T-helper 2 cell treated with Interferon-gamma antibody and Interleukin-4, amounts not matched to agents 5 μg/mL and 100 μg/mL, for 36 hours (primary cell): ENCODE results near the gene ADAM10.

ENCODE experiments used
- DNase-seq: peaks from one replicate; pipeline ENCODE4 v3.0.0; 2021; ENCODE audit warnings: low spot score
- H3K27ac Mint-ChIP-seq: one replicate; pipeline ENCODE4 v1.8.0; 2021; ENCODE audit warnings: mild to moderate bottlenecking, mixed read lengths
- H3K27me3 Mint-ChIP-seq: one replicate; pipeline ENCODE4 v1.8.0; 2021; ENCODE audit warnings: low read depth, mixed read lengths
- H3K36me3 Mint-ChIP-seq: one replicate; pipeline ENCODE4 v1.8.0; 2021; ENCODE audit warnings: low read depth, mixed read lengths
- H3K4me1 Mint-ChIP-seq: one replicate; pipeline ENCODE4 v1.8.0; 2021; ENCODE audit warnings: low read depth, mixed read lengths
- H3K4me3 Mint-ChIP-seq: one replicate; pipeline ENCODE4 v1.8.0; 2022; ENCODE audit warnings: mild to moderate bottlenecking, moderate library complexity, mixed read lengths
- H3K9me3 Mint-ChIP-seq: one replicate; pipeline ENCODE4 v1.8.0; 2021; ENCODE audit warnings: mixed read lengths

ADAM10 gene

DNA sequence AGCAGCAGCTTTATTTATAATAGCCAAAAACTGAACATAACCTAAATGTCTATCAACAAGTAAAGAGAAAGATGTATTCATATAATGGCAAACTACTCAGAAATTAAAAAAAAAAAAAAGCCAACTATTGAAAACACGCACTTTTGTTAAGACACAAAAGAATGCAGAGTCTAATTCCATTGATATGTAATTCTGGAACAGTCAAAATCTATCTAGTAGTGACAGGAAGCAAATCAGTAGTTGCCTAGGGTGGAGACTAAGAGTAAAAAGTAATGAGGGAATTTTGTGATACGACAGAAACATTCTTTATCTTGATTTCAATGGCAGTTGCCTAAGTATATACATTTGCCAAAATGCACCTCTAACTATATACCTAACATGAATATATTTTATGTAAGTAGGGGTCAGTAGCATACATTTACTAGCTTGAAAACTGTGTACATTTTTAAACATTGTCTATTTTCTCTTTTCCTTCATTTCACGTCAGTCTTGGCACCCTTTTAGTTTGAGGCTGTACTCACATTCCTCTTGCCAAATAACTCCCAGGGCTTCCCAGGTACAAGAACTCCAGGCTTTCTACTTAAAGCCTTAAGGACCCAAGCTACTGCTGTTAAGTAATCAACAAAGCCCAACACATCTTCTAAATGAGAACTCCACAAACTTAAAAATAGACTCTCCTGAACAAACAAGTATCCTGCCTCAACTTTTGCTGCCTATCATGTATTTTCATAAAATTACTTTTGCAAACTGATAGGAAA, 54.7 kb downstream of the ADAM10 start:
- DNase-seq = no peak
- peaks cover 39% of the 10 kb centered on the region for H3K36me3 Mint-ChIP-seq
- no peak overlapping the region for H3K4me3 Mint-ChIP-seq
- peaks cover 47% of the 10 kb centered on the region for H3K4me1 Mint-ChIP-seq
- no peaks in the 10 kb centered on the region for H3K27me3 Mint-ChIP-seq
- peaks cover 21% of the 10 kb centered on the region for H3K9me3 Mint-ChIP-seq
- no peak overlapping the region for H3K27ac Mint-ChIP-seq

DNA sequence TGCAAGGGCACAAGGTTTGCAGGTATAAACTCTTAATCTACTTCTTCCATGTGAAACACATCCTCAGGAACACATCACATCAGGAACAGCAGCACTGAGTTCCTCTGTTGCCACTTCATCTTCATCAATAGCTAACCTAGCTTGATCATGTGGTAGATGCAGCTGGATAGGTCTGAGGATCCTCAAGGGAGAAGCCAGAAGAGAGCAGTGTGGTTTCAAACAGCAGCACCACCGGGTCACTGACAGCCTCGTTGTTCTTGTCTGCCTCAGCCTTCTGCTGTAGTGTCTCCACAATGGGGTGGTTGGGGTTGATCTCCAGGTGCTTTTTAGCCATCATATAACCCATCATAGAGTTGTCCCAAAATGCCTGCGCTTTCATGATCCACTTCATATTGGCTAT, 58.8 kb downstream of the ADAM10 start:
- H3K4me3 Mint-ChIP-seq = no peak overlapping the region

DNA sequence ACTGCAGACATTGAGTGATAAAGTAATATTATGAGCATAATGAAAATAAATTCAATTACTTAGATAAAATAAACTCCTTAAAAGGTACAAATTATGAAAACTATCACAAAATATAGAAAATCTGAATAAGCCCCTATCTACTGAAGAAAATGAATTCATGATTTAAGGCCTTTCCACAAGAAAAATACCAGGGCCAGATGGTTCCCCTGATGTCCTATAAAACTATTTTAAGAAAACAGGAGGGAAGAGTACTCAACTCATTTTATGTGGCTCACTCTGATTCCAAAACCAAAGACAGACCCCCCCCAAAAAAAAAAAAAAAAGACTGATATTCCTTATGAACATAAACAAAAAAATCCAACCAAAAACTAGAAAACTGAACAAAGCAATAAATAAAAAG, 59.9 kb downstream of the ADAM10 start:
- Mint-ChIP-seq H3K4me3 (no peak overlapping the region), H3K9me3 (no peaks in the 10 kb centered on the region), H3K27me3 (no peaks in the 10 kb centered on the region), H3K4me1 (peaks cover 36% of the 10 kb centered on the region), H3K27ac (no peak overlapping the region), H3K36me3 (peaks cover 20% of the 10 kb centered on the region)
- DNase-seq = no peak

More for the DNA sequence above, 58.8 kb downstream of the ADAM10 start:
- H3K27ac Mint-ChIP-seq = no peak overlapping the region
- no peaks in the 10 kb centered on the region for H3K9me3 Mint-ChIP-seq
- DNase-seq = no peak
- peaks cover 19% of the 10 kb centered on the region for H3K36me3 Mint-ChIP-seq
- H3K27me3 Mint-ChIP-seq = no peaks in the 10 kb centered on the region
- peaks cover 39% of the 10 kb centered on the region for H3K4me1 Mint-ChIP-seq

DNA sequence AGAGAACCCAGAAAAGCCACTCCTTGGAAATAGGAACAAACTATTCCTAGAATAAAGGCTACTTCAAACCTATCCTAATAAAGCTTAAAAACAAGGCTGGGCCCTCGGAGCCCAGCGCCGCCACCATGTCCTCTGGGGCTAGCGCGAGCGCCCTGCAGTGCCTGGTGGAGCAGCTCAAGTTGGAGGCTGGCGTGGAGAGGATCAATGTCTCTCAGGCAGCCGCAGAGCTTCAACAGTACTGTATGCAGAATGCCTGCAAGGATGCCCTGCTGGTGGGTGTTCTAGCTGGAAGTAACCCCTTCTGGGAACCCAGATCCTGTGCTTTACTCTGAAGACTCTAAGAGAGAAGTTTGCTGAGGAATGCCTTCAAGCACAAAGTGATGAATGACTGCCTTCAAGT, 63.2 kb downstream of the ADAM10 start:
- Mint-ChIP-seq H3K36me3 (peaks cover 18% of the 10 kb centered on the region), H3K9me3 (no peaks in the 10 kb centered on the region), H3K27me3 (no peaks in the 10 kb centered on the region), H3K27ac (no peak overlapping the region), H3K4me1 (peaks cover 40% of the 10 kb centered on the region), H3K4me3 (no peak overlapping the region)
- DNase-seq = no peak

GRCh38 chr15:58684751-58685150, 64.8 kb downstream of the ADAM10 start:
- H3K27ac Mint-ChIP-seq = no peak overlapping the region
- DNase-seq = no peak
- peaks cover 17% of the 10 kb centered on the region for H3K36me3 Mint-ChIP-seq
- no peak overlapping the region for H3K4me3 Mint-ChIP-seq
- H3K9me3 Mint-ChIP-seq = no peaks in the 10 kb centered on the region
- H3K27me3 Mint-ChIP-seq = no peaks in the 10 kb centered on the region
- H3K4me1 Mint-ChIP-seq = peaks cover 26% of the 10 kb centered on the region

GRCh38 chr15:58684036-58684710, 65.3 kb downstream of the ADAM10 start:
- no peak for DNase-seq

DNA sequence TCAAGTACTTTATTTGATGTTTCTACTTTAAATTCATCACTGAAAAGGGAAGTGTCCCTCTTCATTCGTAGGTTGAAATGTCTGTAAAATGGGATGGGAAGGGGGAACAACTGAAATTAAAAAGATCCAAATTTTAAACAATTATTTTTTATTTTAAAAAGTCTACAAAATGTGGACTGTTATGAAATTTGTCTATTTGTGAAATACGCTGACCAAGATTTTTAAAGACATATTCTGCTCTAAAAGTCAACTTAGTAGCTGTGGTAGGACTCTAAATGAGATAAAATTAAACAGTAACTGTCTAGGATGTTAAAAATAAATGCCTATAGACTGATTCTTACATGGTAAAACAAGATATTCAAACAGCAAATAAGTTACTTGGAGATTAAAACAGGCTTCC, 67.3 kb downstream of the ADAM10 start:
- no peak for DNase-seq
- H3K36me3 Mint-ChIP-seq = peaks cover 20% of the 10 kb centered on the region
- no peaks in the 10 kb centered on the region for H3K9me3 Mint-ChIP-seq
- H3K4me1 Mint-ChIP-seq = peaks cover 19% of the 10 kb centered on the region
- H3K27ac Mint-ChIP-seq = no peak overlapping the region
- H3K4me3 Mint-ChIP-seq = no peak overlapping the region
- H3K27me3 Mint-ChIP-seq = no peaks in the 10 kb centered on the region

More at GRCh38 chr15:58684036-58684710, 65.3 kb downstream of the ADAM10 start:
- no peak overlapping the region for H3K4me3 Mint-ChIP-seq
- H3K36me3 Mint-ChIP-seq = peaks cover 17% of the 10 kb centered on the region
- H3K27me3 Mint-ChIP-seq = no peaks in the 10 kb centered on the region
- no peaks in the 10 kb centered on the region for H3K9me3 Mint-ChIP-seq
- H3K27ac Mint-ChIP-seq = no peak overlapping the region
- H3K4me1 Mint-ChIP-seq = peaks cover 24% of the 10 kb centered on the region

GRCh38 chr15:58678683-58679082, 70.8 kb downstream of the ADAM10 start:
- peaks cover 16% of the 10 kb centered on the region for H3K4me1 Mint-ChIP-seq
- DNase-seq = no peak
- H3K27ac Mint-ChIP-seq = no peak overlapping the region
- H3K4me3 Mint-ChIP-seq = no peak overlapping the region
- no peaks in the 10 kb centered on the region for H3K9me3 Mint-ChIP-seq
- H3K36me3 Mint-ChIP-seq = peaks cover 22% of the 10 kb centered on the region
- H3K27me3 Mint-ChIP-seq = no peaks in the 10 kb centered on the region

- peaks cover 25% of the 10 kb centered on the region for H3K36me3 Mint-ChIP-seq
- no peak overlapping the region for H3K4me3 Mint-ChIP-seq
- peak overlapping the region; percentile 80 for H3K27ac Mint-ChIP-seq
- H3K4me1 Mint-ChIP-seq = peaks cover 17% of the 10 kb centered on the region
- no peaks in the 10 kb centered on the region for H3K27me3 Mint-ChIP-seq
- no peaks in the 10 kb centered on the region for H3K9me3 Mint-ChIP-seq
- DNase-seq = no peak
These were observed 72.1 kb downstream of the ADAM10 start for GRCh38 chr15:58677426-58677825.

DNA sequence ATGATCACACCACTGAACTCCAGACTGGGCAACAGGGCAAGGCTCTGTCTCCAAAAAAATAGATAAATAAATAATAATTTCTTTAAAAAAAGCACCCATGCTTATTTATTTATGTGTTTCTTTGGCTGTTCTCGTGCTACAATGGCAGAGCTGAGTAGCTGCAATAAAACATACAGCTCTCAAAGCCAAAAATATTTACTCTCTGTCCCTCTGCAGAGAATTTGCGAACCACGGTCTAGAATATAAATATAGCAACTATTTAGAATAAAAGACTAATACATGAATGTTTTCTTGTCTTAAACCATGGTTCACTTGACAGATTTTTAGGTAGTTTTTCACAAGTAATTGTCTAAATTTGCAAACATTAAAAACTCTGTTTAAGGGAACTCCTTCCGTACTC, 72.7 kb downstream of the ADAM10 start:
- Mint-ChIP-seq H3K4me1 (peaks cover 16% of the 10 kb centered on the region), H3K27me3 (no peaks in the 10 kb centered on the region), H3K4me3 (no peak overlapping the region), H3K27ac (no peak overlapping the region), H3K9me3 (no peaks in the 10 kb centered on the region), H3K36me3 (peaks cover 29% of the 10 kb centered on the region)
- no peak for DNase-seq

DNA sequence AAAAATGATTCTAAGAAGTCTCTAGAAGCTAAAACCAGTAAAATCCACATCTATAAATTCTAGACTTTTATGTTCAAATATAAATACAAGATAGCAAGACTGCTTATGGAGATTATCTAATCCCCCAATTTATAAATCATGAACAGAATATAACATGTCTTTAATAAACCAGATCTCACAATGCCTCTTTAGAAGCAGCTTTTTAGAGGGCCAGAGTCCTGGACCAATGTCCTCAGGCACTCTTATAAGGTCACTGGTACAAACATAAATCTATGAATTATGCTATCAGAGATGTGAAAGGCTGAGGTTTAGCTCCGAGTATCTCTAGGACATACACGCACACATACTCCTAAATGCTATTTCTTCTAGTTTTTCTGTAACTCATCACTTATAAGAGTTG, 78.3 kb downstream of the ADAM10 start:
- H3K27me3 Mint-ChIP-seq = no peaks in the 10 kb centered on the region
- peaks cover 9% of the 10 kb centered on the region for H3K4me1 Mint-ChIP-seq
- no peak overlapping the region for H3K27ac Mint-ChIP-seq
- DNase-seq = no peak
- H3K36me3 Mint-ChIP-seq = peaks cover 23% of the 10 kb centered on the region
- no peak overlapping the region for H3K4me3 Mint-ChIP-seq
- H3K9me3 Mint-ChIP-seq = no peaks in the 10 kb centered on the region

- no peak overlapping the region for H3K27ac Mint-ChIP-seq
- DNase-seq = no peak
- H3K4me3 Mint-ChIP-seq = no peak overlapping the region
- H3K4me1 Mint-ChIP-seq = peaks cover 10% of the 10 kb centered on the region
- H3K9me3 Mint-ChIP-seq = no peaks in the 10 kb centered on the region
- peaks cover 34% of the 10 kb centered on the region for H3K36me3 Mint-ChIP-seq
- H3K27me3 Mint-ChIP-seq = no peaks in the 10 kb centered on the region
These were observed 80.4 kb downstream of the ADAM10 start for GRCh38 chr15:58669108-58669507.

- no peak overlapping the region for H3K27ac Mint-ChIP-seq
- H3K27me3 Mint-ChIP-seq = no peaks in the 10 kb centered on the region
These were observed 82.5 kb downstream of the ADAM10 start for GRCh38 chr15:58666957-58667356.

GRCh38 chr15:58665672-58666071, 83.8 kb downstream of the ADAM10 start:
- Mint-ChIP-seq H3K36me3 (peaks cover 46% of the 10 kb centered on the region), H3K27me3 (no peaks in the 10 kb centered on the region), H3K27ac (no peak overlapping the region), H3K9me3 (peaks cover 5% of the 10 kb centered on the region), H3K4me1 (peaks cover 7% of the 10 kb centered on the region), H3K4me3 (no peak overlapping the region)
- no peak for DNase-seq

More at GRCh38 chr15:58666957-58667356, 82.5 kb downstream of the ADAM10 start:
- H3K4me1 Mint-ChIP-seq = peaks cover 7% of the 10 kb centered on the region
- DNase-seq = no peak
- H3K36me3 Mint-ChIP-seq = peaks cover 39% of the 10 kb centered on the region
- no peaks in the 10 kb centered on the region for H3K9me3 Mint-ChIP-seq
- H3K4me3 Mint-ChIP-seq = no peak overlapping the region
